IPS DF 19.7 (cell line): ENCODE measurements around the gene OSCAR.
"Not testable (repeated sequence)": the region's sequence is repeated elsewhere in the genome, so short reads cannot be mapped to it uniquely, and the experiment has no call there.

Experiments
- DNase-seq: peaks from one replicate; pipeline ENCODE4 v3.0.0-alpha.2; 2013; ENCODE audit warnings: low read depth, low spot score

OSCAR gene

GRCh38 chr19:54125713-54126112, 25.1 kb upstream of the OSCAR start:
- DNase-seq = no peak

- DNase-seq = no peak
These were observed 23.8 kb upstream of the OSCAR start for GRCh38 chr19:54124393-54124792.

GRCh38 chr19:54123682-54124081, 23.1 kb upstream of the OSCAR start:
- no peak for DNase-seq

GRCh38 chr19:54121259-54121658, 20.7 kb upstream of the OSCAR start:
- DNase-seq = no peak

GRCh38 chr19:54115109-54116063, 14.8 kb upstream of the OSCAR start, which contains the start of the genes PRPF31 and TFPT:
Gene PRPF31 (plus strand): TSS chr19:54115754. CDS start chr19:54118279, 2,525 bp downstream.
Gene TFPT (minus strand): TSS chr19:54115657. CDS start chr19:54115269, 388 bp downstream.
- DNase-seq = peak; percentile 96

GRCh38 chr19:54114340-54115108, 13.9 kb upstream of the OSCAR start:
- no peak for DNase-seq

- no peak for DNase-seq
These were observed 9.0 kb upstream of the OSCAR start for GRCh38 chr19:54109651-54110050.

- no peak for DNase-seq
These were observed 7.9 kb upstream of the OSCAR start for GRCh38 chr19:54108496-54108895.

- no peak for DNase-seq
These were observed 7.4 kb upstream of the OSCAR start for GRCh38 chr19:54107876-54108490.

GRCh38 chr19:54106716-54107115, 6.1 kb upstream of the OSCAR start:
- DNase-seq = no peak

GRCh38 chr19:54105796-54106195, 5.2 kb upstream of the OSCAR start:
- no peak for DNase-seq

GRCh38 chr19:54104998-54105715, 4.6 kb upstream of the OSCAR start:
- DNase-seq = no peak

- DNase-seq = peak; percentile 97
These were observed 2.0 kb upstream of the OSCAR start, which contains the start of gene NDUFA3 for GRCh38 chr19:54102421-54103169. Gene NDUFA3 (plus strand): TSS chr19:54102855. CDS start chr19:54102879, 24 bp downstream.

GRCh38 chr19:54099903-54100255, 724 bp downstream of the OSCAR start:
- not testable (repeated sequence) for DNase-seq

GRCh38 chr19:54099190-54099902, 1.3 kb downstream of the OSCAR start:
- DNase-seq = no peak

GRCh38 chr19:54096617-54097106, 3.9 kb downstream of the OSCAR start:
- DNase-seq = no peak

GRCh38 chr19:54095859-54096616, 4.6 kb downstream of the OSCAR start:
- DNase-seq = not testable (repeated sequence)

- no peak for DNase-seq
These were observed 5.3 kb downstream of the OSCAR start for GRCh38 chr19:54095136-54095858.
